ENCODE measurements around the gene SMAD2.
"Not testable (repeated sequence)": the region's sequence is repeated elsewhere in the genome, so short reads cannot be mapped to it uniquely, and the experiment has no call there.

The SMAD2 gene

DNA sequence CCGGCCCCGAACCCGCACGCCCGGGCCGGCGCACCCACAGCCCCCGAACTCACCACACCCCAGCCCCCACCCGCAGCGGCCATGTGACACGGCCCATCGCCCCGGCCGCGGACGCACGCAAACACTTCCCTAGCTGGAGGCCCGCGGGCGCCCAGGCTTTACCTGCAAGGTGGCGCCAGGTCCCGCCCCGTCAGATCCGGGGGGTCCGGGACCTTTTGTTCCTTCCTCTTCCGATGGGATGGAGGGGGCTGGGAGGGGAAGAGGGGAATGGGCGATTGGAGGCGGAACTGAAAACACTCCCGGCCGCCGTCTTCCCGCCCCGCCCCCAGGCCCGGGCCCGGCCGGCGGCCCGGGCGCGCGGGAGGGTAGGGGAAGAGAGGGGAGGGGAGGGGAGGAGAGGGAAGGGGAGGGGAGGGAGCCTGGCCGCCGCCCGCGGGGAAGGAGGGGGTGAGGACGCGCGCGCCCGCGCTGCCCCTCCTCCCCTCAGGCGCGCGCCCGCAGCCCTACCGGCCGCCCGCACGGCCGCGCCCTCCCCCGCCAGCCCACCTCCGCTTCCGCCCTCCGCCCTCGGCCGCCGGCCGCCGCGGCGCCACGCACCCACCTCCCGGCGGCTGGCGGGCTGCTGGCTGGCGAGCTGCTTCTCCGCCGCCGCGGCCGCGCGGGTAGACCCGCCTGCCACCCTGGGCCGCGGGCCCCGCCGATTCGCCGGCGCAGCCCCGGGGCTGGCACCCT lies at the start of gene SMAD2:
Gene SMAD2, minus strand, starts transcription at position 461 of the 732 bp plus-strand sequence. CDS start 33,903 bp downstream, outside the sequence.
- peak; percentile 16 for DNase-seq

DNA sequence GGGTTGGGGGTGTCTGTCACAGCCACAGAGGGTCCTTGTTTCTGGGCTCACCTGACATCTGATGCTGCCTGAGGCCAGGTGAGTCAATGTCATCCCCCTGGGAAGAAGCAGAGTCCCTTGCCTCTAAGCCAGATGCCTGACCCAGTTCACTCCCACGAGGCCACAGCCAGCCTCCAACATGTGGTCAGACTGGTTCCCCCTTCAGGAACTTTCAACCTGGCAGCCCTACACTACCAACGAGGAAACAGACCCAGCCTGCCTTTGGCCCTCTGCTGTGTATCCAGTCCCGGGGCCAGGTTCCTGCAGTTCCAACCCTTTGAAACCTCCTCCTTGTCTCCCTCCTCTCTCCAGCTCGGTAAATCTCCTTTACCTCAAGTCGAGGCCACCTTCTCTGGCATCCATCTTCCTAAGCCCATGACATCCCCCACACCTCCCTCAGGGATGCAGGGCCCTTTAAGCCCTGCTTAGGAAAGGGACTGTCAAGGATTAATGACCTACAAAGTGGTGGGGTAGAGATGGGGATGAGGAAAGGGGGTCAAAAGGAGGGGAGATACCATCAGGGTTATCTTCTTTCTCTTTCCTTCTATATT lies 49.2 kb upstream of the SMAD2 start:
- DNase-seq, result no peak

DNA sequence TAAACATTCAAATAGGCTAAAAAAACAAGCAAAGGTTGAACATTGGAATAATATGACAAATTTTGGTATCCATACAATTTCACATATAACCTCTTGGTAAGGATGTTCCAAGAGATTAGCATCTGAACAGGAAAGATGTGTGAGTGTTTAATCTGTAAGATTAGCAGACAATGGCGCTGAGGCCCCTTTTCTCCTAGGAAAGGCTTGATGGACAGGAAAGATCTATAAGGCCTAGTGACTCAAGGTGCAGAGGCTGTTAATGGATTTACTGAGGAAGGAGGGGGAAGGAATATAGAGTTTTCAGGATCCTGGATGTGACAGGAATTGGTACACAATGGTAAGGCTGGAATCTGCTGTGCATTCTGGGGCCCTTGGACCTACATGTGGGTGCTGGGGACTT lies 48.1 kb upstream of the SMAD2 start:
- no peak for DNase-seq

DNA sequence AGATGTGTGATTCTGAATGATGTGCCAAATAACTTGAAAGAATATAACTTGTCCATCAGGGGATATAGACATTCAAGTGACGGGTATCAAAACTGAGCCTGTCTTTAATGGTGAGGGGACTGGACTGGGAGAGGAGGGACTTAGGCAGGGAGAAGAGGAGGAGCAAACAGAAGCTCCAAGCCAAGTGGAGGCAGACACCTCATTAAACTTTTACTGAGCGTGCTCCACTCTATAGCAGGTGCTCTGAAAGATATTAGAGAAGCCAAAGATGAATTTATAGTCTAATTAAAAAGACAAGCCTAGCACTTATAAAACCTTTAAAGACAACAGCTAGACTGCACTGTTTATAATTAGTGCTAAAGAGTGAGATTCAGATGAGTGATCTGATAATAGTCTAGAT lies 47.7 kb upstream of the SMAD2 start:
- DNase-seq, result no peak

DNA sequence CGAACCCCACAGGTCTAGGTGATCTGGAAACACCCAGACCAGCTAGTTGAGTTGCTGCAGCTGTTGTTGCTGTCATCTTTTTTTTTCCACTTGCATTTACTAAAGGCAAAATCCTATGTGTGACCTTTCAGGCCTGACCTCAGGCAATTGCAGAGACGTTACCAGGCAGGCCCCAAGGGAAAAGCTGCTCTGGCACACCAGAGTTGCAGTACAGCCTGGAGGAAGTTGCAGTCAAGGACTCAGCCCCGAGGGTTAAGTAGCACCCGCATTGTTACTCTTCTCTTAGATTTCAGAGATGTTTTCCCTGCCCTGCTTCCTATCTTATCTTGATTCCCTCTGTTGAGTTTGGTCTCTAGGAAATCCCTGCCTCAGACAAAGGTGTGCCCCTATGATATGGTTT lies 45.2 kb upstream of the SMAD2 start:
- DNase-seq, result no peak

DNA sequence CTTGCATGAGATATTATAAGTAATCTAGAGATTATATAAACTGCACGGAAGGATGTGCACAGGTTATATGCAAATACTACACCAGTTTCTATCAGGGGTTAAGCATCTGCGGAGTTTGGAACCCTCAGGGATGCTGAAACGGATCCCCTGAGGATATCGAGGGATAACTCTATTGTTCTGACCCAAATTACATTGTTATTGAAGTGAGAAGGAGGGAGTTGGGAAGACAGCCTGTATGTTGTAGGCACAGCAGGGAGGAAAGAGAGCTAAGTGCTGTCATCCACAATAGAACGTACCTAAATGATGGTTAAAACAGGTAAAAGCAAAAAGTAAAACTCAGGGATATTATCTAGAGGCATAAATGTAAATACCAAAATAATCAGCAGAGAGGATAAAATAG lies 44.6 kb upstream of the SMAD2 start:
- no peak for DNase-seq

DNA sequence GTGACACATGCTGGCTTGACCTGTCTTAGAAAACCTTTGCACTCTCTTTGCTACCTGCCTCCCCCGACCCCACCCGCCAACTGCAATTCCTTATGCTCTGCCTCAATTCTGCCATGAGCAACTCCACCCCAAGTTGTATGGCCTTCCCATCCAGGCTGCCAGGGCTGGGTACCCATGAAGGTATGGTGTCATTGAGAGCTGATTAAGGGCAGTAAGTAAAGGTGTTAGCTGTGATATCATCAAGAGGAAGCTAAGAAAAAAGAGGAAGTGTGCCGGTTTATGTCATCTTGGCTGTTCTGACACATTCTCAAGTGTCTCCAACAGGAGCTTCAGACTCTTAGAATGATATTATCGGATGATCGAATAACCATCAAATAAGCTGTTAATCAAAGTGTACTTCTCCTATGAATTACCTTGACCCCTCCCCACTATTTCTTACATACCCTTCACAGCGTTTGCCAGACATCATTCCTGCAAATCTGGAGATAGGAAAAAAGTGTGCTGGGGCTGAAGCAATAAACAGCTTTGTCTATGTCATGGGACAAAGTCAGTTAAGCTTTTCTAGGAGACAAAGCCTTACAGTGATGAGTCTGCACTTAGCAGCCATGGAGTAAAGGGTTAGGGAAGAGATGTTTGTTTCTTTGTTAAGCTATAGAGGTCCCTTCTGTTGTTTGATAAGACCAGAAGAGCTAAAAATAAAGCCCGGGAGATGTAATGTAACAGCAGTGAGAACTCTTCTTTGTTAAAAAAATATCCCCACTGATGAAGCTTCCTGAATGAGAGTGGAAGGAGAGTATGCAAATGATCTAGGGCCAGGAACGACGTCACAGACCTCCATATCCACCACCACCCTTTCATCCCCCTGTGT lies 40.4 kb upstream of the SMAD2 start:
- DNase-seq, result no peak

DNA sequence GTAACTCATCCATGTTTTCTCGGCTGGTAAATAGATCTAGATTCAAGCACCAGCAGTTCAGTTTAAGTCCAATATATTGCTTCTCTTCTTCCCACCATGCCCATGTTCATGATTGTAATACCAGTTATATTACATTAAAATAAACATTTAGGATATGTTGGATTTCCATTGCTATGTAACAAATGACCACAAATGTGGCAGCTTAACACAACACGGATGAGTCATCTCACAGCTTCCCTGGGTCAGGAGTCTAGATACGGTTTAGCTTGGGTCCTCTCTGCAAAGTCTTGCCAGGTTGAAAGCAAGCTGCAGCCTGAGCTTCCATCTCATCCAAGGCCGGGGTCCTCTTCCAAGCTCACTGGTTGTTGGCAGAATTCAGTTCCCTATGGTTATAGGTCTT lies 39.4 kb upstream of the SMAD2 start:
- DNase-seq, result no peak

DNA sequence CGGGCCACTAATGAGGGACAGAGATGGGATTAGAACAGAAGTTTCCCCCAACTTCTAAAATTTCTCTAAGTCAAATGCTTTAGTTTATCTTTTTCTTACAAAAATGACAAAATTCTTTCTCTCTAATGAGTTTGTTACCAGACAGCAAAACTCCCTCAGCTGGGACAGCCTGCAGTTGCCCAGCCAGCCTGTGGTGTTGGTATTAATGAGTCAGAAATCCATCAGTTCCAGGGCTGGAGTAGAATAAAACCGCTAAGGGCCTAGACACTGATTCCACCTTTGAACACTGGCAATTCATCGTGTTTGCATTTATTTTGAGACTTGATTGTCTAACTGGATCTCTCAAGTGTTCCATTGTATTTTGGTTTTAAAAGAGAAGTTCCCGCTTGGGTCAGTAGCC lies 38.3 kb upstream of the SMAD2 start:
- DNase-seq, result no peak

DNA sequence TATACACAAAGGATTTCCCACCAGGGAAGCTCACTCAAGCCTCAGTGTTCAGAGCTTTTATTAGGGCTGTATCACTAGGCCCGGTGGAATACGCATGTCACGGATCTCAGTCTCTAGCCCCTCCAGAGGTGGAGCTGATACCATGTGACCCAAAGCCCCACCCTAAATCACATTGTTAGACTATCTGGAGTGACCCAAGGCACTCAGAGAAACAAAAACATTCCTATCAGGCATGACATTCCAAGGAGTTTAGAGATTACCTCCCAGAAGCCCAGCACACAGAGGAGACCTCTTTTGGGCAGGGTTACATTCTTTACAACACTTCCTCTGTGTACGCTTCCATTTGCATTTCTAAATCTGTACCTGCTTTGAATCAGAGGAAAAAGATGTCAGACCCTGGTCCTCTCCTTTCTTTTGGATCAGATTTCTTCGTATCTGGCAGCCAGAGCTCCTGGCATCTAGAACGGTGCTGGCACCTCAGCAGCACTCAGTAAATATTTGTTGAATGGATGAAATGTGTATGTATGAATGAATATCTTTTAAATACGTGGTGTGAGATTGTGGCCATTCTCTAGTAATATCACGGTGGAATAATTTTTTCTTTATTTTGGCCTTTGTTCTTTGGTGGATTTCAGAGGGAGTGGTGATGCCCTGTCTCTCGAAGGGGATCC lies 37.7 kb upstream of the SMAD2 start:
- DNase-seq, result no peak

DNA sequence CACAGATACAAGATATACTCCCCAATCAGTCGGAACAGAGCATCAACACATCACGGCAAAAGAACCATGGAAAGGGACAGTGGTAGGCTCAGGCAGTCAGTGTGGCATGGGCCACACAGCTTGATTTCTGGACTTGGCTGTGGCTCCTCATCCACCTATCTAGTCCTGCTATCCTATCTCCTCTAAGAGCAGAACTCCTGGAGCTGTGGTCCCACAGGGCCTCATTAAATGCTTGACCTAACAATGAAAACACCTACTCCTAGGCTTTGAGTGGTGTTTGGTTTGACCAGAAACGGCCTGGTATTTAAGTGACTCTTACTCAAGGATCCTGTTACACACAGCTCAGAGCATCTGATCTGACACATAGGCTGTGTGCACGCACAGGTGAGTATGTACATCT lies 33.6 kb upstream of the SMAD2 start:
- DNase-seq, result no peak

DNA sequence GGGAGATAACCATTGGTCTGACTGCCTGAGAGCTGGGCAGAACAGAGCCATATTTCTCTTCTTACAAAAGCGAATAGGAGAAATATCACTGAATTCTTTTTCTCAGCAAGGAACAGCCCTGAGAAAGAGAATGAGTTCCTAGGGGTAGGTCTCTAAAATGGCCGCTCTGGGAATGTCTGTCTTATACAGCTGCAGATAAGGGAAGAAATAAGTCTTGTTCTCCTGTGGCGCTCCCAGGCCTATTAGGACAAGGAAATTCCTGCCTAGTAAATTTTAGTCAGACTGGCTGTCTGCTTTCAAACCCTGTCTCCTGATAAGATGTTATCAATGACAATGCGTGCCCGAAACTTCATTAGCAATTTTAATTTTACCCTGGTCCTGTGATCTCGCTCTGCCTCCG lies 30.5 kb upstream of the SMAD2 start:
- not testable (repeated sequence) for DNase-seq

DNA sequence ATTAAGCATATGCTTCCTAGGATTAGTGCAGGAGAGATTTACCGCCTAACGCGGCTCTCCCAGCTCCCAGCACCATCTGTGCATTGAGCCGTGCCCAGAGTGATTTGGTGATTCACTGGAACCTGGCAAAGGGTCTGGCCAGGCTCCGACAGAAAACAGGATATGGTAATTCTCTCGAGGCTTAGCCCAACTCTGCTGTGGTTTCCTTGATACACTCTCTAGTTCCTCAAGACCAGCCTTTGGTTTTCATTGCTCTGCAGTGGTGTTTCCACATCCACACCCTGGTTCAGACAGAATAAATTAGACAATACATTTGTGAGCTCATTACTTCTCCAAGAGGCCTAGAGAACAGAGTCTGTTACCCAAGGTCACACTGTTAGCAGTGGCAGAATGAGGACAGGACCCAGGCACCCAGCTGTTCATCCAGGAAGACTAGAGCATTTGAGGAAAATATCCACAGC lies 23.0 kb upstream of the SMAD2 start:
- no peak for DNase-seq

DNA sequence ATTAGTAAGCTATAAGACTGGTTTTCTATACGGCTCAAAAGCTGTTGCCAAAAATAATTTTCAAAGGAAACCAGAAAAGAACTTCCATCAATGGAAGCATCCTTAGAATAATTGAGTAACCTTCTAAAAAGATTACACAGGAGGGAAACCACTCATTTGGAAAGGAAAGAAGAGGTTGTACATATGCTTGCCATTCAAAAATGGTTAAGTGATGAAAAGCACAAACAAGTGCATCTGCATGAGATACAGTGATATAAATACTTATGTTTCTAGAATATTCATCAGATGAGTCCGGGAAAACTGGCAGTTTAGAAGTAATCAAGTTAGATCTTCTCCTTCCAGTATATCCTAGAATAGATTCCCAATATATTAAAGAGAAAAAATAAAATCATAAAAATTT lies 20.1 kb upstream of the SMAD2 start:
- DNase-seq, result no peak

DNA sequence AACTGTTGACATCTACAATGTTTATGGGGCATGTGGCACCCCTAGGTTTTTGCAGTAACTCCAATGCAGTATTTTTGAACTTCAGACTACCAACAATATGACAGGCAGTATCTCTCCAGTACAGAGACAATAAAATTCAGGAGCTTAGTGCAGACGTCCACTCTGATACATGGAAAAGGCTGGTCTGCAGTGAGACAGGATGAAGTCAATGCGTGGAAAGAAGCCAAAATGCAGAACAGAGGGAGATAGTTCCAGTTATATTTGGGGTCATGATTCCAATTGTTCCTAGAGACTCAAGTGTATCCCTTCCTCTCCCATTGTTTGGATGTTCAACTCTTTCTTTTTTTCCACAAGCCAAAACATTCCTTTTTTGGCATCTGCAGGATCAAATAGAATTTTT lies 18.7 kb upstream of the SMAD2 start:
- no peak for DNase-seq

DNA sequence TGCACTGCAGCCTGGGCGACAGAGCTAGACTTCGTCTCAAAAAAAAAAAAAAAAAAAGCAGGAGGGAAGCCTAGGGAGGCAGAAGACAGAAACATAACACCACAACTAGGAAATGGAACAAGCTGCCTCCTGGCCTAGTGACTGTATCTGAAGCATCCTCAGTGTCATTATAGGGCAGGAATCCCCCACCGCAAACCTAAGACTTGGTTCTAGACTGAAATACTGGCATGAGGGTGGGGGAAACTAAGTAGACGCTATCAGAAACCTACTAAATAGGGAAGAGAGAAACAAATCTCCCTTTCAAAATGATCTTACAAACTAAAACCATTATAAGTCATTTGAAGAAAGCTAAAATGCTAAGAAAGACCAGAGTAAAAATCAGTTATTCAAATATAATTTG lies 16.4 kb upstream of the SMAD2 start:
- DNase-seq, result no peak

DNA sequence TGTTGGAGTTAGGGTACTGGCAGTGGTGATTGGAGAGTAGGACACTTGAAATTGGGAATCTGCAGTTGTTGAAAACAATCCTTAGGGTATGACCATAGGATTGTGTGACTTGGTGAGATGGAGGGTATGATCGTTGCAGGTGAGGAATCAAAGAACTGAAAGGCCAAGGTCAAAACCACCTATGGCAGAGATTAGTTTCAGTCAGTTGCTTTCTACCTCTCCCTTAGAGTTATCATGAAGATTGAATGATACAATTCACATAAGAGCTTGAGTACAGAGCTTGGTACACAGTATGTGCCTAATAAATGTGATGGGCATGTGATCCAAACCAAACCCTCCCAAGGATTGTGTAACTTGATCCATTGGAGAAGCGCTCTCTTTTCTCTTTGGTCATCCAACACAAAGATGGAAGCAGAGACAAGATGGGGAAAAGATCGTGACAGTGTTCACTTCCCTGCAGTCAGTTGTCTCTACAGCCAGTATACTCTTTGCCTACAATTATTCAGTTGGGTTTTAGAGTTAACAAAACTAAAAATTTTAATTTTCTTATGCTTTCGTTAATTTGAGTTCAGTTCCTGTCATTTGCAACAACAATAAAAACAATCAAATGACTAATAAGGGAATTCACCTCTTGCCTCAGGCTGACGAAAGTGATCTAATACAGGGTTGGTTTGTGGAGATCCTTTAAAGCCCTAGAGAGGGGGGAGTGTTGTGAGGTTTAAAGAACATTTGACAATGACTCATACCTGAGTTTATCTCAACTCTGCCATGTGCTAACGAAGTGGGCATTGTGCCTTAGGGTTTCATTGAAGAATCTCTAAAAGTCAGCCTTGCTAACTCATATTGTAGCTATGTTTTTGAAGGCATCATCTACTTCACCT lies 14.8 kb upstream of the SMAD2 start:
- DNase-seq, result no peak

DNA sequence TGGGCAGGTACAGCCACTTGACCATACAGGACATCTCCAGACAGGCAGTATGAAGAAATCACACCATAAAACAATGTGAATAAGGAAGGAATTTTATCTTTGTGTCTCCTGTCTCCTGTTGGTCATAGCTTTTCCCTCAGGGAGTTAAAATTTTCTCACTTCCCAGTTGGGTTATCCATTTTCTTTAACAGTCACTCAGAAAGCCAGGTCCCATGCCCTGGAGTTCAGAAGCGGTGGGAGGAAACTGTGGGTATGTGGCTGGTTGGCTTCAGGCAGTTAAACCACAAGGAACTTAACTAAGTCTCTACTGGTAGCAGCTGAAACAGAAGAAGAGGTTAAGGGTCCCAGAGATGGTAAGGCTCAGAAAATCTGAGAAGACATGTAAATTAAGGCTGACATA lies 6.5 kb upstream of the SMAD2 start:
- DNase-seq, result no peak

DNA sequence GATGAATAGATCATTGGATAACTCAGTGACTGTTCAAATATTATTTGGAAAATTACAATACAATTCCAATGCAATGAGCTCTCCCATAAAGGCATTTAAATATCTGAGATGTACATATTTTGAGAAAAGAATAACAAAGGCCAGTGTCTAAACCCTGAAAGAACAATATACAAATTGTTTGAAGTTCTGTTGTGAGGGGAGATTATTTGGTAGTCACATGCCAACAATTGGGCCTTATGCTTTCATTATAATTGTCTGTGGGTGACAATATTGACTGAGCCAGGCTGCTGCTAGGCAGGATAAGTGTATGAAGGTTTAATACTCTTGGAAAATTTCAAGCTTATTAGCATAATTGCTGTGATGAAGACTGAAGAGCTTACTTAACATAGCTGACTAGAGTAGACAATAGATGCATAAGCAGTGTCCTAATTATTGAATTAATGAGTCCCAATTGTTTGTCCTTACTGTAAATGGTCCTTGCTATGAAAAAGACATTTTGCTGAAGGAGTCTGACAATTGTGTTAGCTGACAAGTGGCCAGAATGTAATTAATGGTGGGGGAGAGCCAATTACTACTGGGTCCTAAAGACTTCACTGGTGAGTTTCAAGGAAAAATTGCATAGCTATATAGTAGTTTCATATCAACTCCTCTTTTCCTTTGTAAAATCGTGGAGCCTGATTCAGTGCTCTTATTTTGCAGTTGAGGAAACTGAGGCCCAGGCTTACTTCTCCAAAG lies 5.0 kb upstream of the SMAD2 start:
- no peak for DNase-seq

DNA sequence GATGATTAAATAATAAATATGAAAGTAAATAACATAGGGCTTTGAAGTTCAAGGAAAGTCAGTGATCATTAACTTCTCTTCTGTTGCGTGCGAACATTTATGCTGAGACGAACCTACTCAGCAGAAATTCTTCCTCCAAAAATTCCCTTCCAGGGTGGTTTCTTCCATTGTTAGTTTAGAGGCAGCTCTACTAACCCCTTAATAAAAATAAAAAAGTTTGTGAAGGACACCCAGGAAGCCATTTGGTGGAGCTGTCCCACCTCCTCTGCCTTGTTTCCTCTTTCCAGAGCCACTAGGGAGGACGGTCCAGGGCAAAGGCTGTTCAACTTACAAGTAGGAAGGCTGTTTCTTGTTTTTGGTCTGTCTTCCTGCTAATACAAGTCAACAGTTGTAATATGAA lies 2.1 kb upstream of the SMAD2 start:
- DNase-seq, result no peak

DNA sequence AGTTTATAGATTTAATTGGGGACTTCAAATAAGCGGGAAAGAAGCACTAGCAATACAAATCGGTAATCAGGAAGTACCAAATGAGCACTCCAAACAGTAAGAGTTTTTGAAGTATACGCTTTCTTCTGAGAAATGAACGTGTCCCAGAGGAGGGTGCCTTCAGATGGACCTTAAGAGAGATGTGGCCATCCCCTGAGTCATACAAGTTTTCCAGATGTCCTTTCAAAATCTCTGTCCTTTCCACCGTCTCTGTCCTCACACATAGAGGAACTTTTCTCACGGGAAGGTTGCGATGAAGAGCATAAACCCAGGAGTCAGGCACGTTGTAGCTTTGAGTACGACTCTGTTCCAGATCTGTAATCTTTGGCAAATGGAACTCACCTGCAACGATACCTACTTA lies 1.7 kb upstream of the SMAD2 start:
- DNase-seq, result no peak

DNA sequence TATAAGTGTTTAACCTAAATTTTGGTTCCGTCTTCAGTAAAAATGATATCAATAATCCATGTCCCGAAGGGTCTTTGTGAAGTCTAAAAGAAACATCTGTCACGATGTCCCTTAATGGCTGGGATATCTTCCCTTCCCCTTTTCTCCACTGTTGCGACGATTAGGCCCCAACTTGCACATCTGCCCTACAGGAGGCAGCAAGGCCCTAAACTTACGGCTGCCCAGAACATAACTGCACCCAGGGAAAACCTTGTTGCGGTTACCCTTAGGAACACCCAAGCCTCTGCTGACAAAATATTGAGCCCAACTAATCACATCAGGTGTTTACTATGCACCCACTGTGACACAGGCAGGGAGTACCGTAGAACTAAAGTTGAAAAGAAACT lies 1.3 kb upstream of the SMAD2 start:
- DNase-seq, result peak; percentile 66

Data from SHP77 treated with DMSO at 0.1 percent for 48 hours (cell line).